OCI-LY7 (cell line): ENCODE data around the gene PRKRA. TPM values are rescaled to one million over a fixed set of nuclear protein-coding genes. Genes with fewer than 3 reads are reported as not detected.

ENCODE experiments used
- BruUV-seq: library from RNA; stranded (reverse); fragments of 400-500 nt; replicated peaks from 2 replicates; lab custom pipeline; 2021; lab: Mats Ljungman, UMichigan
- CTCF ChIA-PET: fragments of 300-600 bp; sonication (Branson Sonifier 250); formaldehyde crosslinking; loops from one replicate; lab custom pipeline; 2022; ENCODE audit warnings: antibody characterized with exemption; ENCODE audit not compliant: unreplicated experiment; lab: Charles Lee
- POLR2A ChIA-PET: fragments of 300-600 bp; sonication (Branson Sonifier 250); formaldehyde crosslinking; loops from one replicate; lab custom pipeline; 2022; ENCODE audit warnings: antibody characterized with exemption; lab: Charles Lee
- DNase-seq: peaks from one replicate; pipeline ENCODE4 v3.0.0-alpha.2; 2015; ENCODE audit warnings: low spot score
- H2AFZ ChIP-seq: fragments of 200-600 bp; sonication (generic), shearing (Covaris generic); 2 replicates; pipeline ENCODE4 v1.6.1; 2014; ENCODE audit warnings: mild to moderate bottlenecking, antibody characterized with exemption, low read length, moderate library complexity
- H3K27ac ChIP-seq: fragments of 200-600 bp; sonication (generic); 2 replicates; pipeline ENCODE4 v1.5.1; 2014; ENCODE audit warnings: mixed run types, low read depth, mild to moderate bottlenecking, moderate library complexity, low read length, inconsistent platforms; ENCODE audit not compliant: poor library complexity, severe bottlenecking
- H3K36me3 ChIP-seq: fragments of 200-600 bp; sonication (generic); 2 replicates; pipeline ENCODE4 v1.6.1; 2014; ENCODE audit warnings: mild to moderate bottlenecking, antibody characterized with exemption, low read length, moderate library complexity, mixed read lengths; ENCODE audit not compliant: insufficient read depth
- H3K4me1 ChIP-seq: fragments of 200-600 bp; sonication (generic); 2 replicates; pipeline ENCODE4 v1.5.1; 2014; ENCODE audit warnings: mild to moderate bottlenecking, low read length; ENCODE audit not compliant: insufficient read depth, poor library complexity, severe bottlenecking
- H3K4me2 ChIP-seq: fragments of 200-600 bp; sonication (generic); 2 replicates; pipeline ENCODE4 v1.6.1; 2014; ENCODE audit warnings: mild to moderate bottlenecking, low read length
- H3K4me3 ChIP-seq: fragments of 200-600 bp; sonication (generic); 2 replicates; pipeline ENCODE4 v1.5.1; 2014; ENCODE audit warnings: mild to moderate bottlenecking, low read depth, low read length; ENCODE audit not compliant: poor library complexity, severe bottlenecking
- H3K79me2 ChIP-seq: fragments of 200-600 bp; sonication (generic); 2 replicates; pipeline ENCODE4 v1.6.1; 2016; ENCODE audit warnings: low read depth, mild to moderate bottlenecking, low read length, moderate library complexity, mixed read lengths; ENCODE audit not compliant: insufficient read depth
- H3K9me2 ChIP-seq: fragments of 200-600 bp; sonication (generic); 2 replicates; pipeline ENCODE4 v1.6.1; 2016; ENCODE audit warnings: mild to moderate bottlenecking, low read length, mixed read lengths; ENCODE audit not compliant: insufficient read depth
- H3K9me3 ChIP-seq: fragments of 200-600 bp; sonication (generic); 2 replicates; pipeline ENCODE4 v1.6.1; 2014; ENCODE audit warnings: mild to moderate bottlenecking, mixed run types, low read length, mixed read lengths
- H4K20me1 ChIP-seq: fragments of 200-600 bp; sonication (generic); 2 replicates; pipeline ENCODE4 v1.6.1; 2014; ENCODE audit warnings: mild to moderate bottlenecking, antibody characterized with exemption, low read length, moderate library complexity, mixed read lengths; ENCODE audit not compliant: insufficient read depth
- CTCF ChIP-seq: fragments of 200-600 bp; sonication (generic); conservative IDR thresholded peaks from 2 replicates; pipeline ENCODE4 v1.5.1; 2014; ENCODE audit warnings: mild to moderate bottlenecking, antibody characterized with exemption, low read length, moderate library complexity, mixed read lengths
- EZH2phosphoT487 ChIP-seq: fragments of 200-600 bp; sonication (generic); IDR thresholded peaks from 2 replicates; pipeline ENCODE4 v1.6.1; 2018; ENCODE audit warnings: low read depth, borderline replicate concordance, mild to moderate bottlenecking, mixed run types, antibody characterized with exemption, low read length, moderate library complexity, mixed read lengths
- intact Hi-C: fragments of 100-400 bp; cut with micrococcal nuclease; formaldehyde crosslinking; loops from one replicate; pipeline ENCODE4 v1.10.0; 2022; ENCODE audit not compliant: unreplicated experiment
- total RNA-seq, 2 experiments: library from RNA; depleted of rRNA in 1 of 2; stranded (reverse); fragments of >200 nt in 1 of 2; shearing (Covaris generic) in 1 of 2; gene quantifications; 2 replicates each; pipeline ENCODE4 v1.2.3, GENCODE V29; 2014 to 2022

Gene PRKRA
- total RNA-seq, 2 experiments from 2014 or later, result 76.4 to 79.5 TPM

DNA sequence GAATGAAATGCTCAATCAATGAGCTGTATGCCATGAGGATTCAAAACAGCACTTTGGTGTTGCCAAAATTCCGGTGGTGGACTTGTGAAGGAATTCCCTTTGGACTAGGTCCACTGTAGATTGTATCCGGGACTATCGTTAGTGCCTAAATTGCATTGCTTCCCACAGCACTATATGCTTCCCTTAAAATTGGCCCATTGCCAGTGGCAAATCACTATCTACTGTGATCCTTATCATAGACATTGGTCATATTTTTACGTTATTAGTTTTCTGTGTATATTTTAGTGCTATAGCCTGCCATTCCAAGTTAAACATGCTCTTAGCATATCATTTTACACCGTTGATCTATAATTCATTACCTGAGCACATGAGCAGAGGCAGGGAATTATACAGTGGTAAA, 1.9 kb upstream of the PRKRA start:
- no peaks in the 10 kb centered on the region for H3K9me3 ChIP-seq
- H2AFZ ChIP-seq, result no peak overlapping the region
- no peak for DNase-seq
- H4K20me1 ChIP-seq, result peaks cover 8% of the 10 kb centered on the region; the same call in 1 of the 2 replicates
- H3K4me1 ChIP-seq, result peaks cover 22% of the 10 kb centered on the region
- no TSS peak for BruUV-seq
- H3K4me2 ChIP-seq, result no peak overlapping the region
- H3K79me2 ChIP-seq, result peaks cover 24% of the 10 kb centered on the region
- no peaks in the 10 kb centered on the region for H3K9me2 ChIP-seq
- peaks cover 12% of the 10 kb centered on the region for H3K36me3 ChIP-seq
- no peak for TF ChIP-seq CTCF
- no peak for TF ChIP-seq EZH2phosphoT487
- ChIA-PET POLR2A (interaction anchor here (1.1 kb wide), 1 partner anchor 16 kb away, joined by 3 read pairs; no protein-coding TSS in a partner anchor), CTCF (no interaction called here)
- no peak overlapping the region for H3K4me3 ChIP-seq
- intact Hi-C loops, result loop anchor here (10.0 kb wide), 1 partner anchor 1188 kb away; the partner anchor contains the start of gene NFE2L2
- H3K27ac ChIP-seq, result no peak overlapping the region

GRCh38 chr2:178452334-178452733, 1.4 kb upstream of the PRKRA start:
- no peak overlapping the region for H3K4me2 ChIP-seq
- no peak overlapping the region for H2AFZ ChIP-seq

More at GRCh38 chr2:178452334-178452733, 1.4 kb upstream of the PRKRA start:
- DNase-seq, result no peak
- Histone ChIP-seq H3K27ac (no peak overlapping the region), H4K20me1 (peaks cover 8% of the 10 kb centered on the region; the same call in 1 of the 2 replicates), H3K36me3 (peaks cover 15% of the 10 kb centered on the region), H3K9me2 (no peaks in the 10 kb centered on the region), H3K9me3 (no peaks in the 10 kb centered on the region), H3K79me2 (peaks cover 29% of the 10 kb centered on the region), H3K4me1 (peaks cover 23% of the 10 kb centered on the region), H3K4me3 (no peak overlapping the region)
- ChIA-PET POLR2A (interaction anchor here (0.7 kb wide), 1 partner anchor 1397 kb away, joined by 3 read pairs; no protein-coding TSS in a partner anchor), CTCF (no interaction called here)
- TF ChIP-seq EZH2phosphoT487 (no peak), CTCF (no peak)
- intact Hi-C loops, result loop anchor here (10.0 kb wide), 1 partner anchor 1188 kb away; the partner anchor contains the start of gene NFE2L2
- BruUV-seq, result no TSS peak
